Panc1 (cell line): ENCODE results near the gene WAC. TPM values are rescaled to one million over a fixed set of nuclear protein-coding genes. Genes with fewer than 3 reads are reported as not detected.

Experiments used
- ATAC-seq: fragments of 200-7000 bp; cut with Tn5 transposase; 2 replicates; pipeline ENCODE4 v1.9.1; 2020; ENCODE audit warnings: mild to moderate bottlenecking, moderate library complexity
- BruUV-seq: library from RNA; stranded (reverse); fragments of 400-500 nt; replicated peaks from 2 replicates; lab custom pipeline; 2021; lab: Mats Ljungman, UMichigan
- CTCF ChIA-PET: fragments of 300-600 bp; sonication (Branson Sonifier 250); formaldehyde crosslinking; loops from one replicate; lab custom pipeline; 2022; ENCODE audit warnings: antibody characterized with exemption; lab: Charles Lee
- POLR2A ChIA-PET: fragments of 300-600 bp; sonication (Branson Sonifier 250); formaldehyde crosslinking; loops from one replicate; lab custom pipeline; 2022; ENCODE audit warnings: antibody characterized with exemption; lab: Charles Lee
- DNase-seq: peaks from one replicate; pipeline ENCODE4 v3.0.0-alpha.2; 2010; ENCODE audit warnings: low read depth, low spot score
- H3K27ac ChIP-seq: 2 replicates; pipeline ENCODE4 v1.5.1; 2011; ENCODE audit warnings: mild to moderate bottlenecking, low read length, inconsistent platforms
- H3K27me3 ChIP-seq: fragments of 200-500 bp; sonication (Bioruptor generic); 2 replicates; pipeline ENCODE4 v1.6.0; 2014; ENCODE audit warnings: low read length, inconsistent platforms; ENCODE audit not compliant: control insufficient read depth, insufficient read depth
- H3K36me3 ChIP-seq: fragments of 200-500 bp; sonication (Bioruptor generic); 2 replicates; pipeline ENCODE4 v1.5.1; 2014; ENCODE audit warnings: inconsistent platforms, mild to moderate bottlenecking, low read length, moderate library complexity; ENCODE audit not compliant: control insufficient read depth, insufficient read depth
- H3K4me1 ChIP-seq: 2 replicates; pipeline ENCODE4 v1.5.1; 2011; ENCODE audit warnings: inconsistent platforms, mild to moderate bottlenecking, low read length, moderate library complexity; ENCODE audit not compliant: control insufficient read depth, insufficient read depth
- H3K4me3 ChIP-seq, 2 experiments: 2 replicates each; pipeline ENCODE4 v1.5.1; 2011 to 2012; ENCODE audit warnings: low read depth in 2 of 2, low read length in 2 of 2, mild to moderate bottlenecking in 2 of 2, inconsistent platforms in 1 of 2, moderate library complexity in 1 of 2
- H3K9me3 ChIP-seq: fragments of 200-500 bp; sonication (Bioruptor generic); 2 replicates; pipeline ENCODE4 v1.5.1; 2014; ENCODE audit warnings: low read depth, mild to moderate bottlenecking, inconsistent platforms, low read length, moderate library complexity; ENCODE audit not compliant: control insufficient read depth, insufficient read depth
- POLR2AphosphoS5 ChIP-seq: IDR thresholded peaks from 2 replicates; pipeline ENCODE4 v1.6.1; 2012; ENCODE audit warnings: mild to moderate bottlenecking, low read depth, low read length, moderate library complexity
- SIN3A ChIP-seq: IDR thresholded peaks from 2 replicates; pipeline ENCODE4 v1.6.1; 2012; ENCODE audit warnings: low read depth, mild to moderate bottlenecking, low read length, moderate library complexity, borderline replicate concordance; ENCODE audit not compliant: insufficient read depth
- TCF7L2 ChIP-seq: IDR thresholded peaks from 2 replicates; pipeline ENCODE4 v1.6.1; 2011; ENCODE audit warnings: mild to moderate bottlenecking, low read depth, low read length, inconsistent platforms
- in situ Hi-C: cut with HindIII; loops from 2 replicates; pipeline ENCODE4 v1.10.0; 2016; ENCODE audit warnings: low sequenced_read_pairs, low pct_unique_long_range_greater_than_20kb
- intact Hi-C: fragments of 100-400 bp; cut with micrococcal nuclease; formaldehyde crosslinking; loops from one replicate; pipeline ENCODE4 v1.10.0; 2022; ENCODE audit not compliant: unreplicated experiment
- total RNA-seq: library from RNA; stranded (reverse); gene quantifications from one replicate; pipeline ENCODE4 v1.2.1, GENCODE V29; 2021; ENCODE audit not compliant: unreplicated experiment
- TF ChIP-seq, protein P1 (sequence below): fragments of 450-650 bp; IDR thresholded peaks from 2 replicates; pipeline ENCODE4 v1.5.1; 2017; ENCODE audit warnings: mild to moderate bottlenecking
- TF ChIP-seq, protein P2 (sequence below), 2 experiments: IDR thresholded peaks; 2 replicates each; pipeline ENCODE4 v1.6.1; 2011 to 2012; ENCODE audit warnings: low read depth in 2 of 2, control low read depth in 1 of 2, low read length in 1 of 2, mild to moderate bottlenecking in 1 of 2, moderate library complexity in 1 of 2; ENCODE audit not compliant: insufficient read depth in 1 of 2

The WAC gene
- total RNA-seq, 1 experiment from 2014 or later = 70.7 TPM

DNA sequence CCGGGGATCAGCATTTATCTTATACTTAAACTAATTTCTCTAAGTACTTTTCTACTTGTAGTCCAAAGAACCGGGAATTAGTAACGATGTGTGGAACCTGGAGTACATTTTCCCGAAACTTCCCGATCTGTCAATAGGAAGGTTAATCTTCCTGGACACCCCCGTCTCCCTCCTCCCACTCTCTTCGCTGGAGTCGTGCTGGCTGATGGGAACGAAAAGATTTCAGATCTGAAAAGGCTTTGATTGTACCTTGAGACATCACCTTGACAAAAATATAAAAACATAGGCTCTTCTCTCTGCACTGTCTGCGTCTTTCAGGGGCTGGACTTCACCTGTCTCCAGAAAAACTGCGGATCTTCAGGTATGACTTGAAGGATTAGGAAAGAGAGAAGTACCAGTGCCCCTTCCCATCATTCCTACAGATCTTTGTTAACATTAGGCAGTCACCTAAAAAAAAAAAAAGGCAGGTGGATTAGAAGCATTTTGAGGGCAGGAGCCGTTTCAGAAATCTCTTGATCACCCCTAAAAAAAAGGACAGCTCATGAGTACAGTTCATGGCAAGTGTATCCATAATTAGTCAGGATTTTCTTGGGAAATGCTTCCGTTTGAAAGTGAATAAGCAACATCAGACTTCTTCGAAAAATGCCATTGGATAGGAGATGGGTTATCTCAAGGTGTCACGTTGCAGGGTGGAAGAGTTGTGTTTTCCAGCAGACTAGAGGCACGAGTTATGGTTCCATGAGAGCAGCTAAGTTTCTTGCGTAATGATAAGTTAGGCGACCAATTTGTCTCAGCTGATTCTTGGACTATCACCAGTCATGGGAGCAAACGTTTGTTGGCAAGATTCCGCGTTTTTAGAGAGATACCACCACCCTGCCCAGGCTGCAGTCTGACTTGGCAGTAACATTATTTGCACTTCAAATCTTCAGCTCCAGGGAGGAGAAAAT is 136.6 kb downstream of the WAC start:
- Histone ChIP-seq H3K4me1 (no peaks in the 10 kb centered on the region; the same call in 1 of the 2 replicates), H3K4me3 (peak overlapping the region; percentile 34 to 38), H3K9me3 (no peaks in the 10 kb centered on the region), H3K27me3 (peaks cover 22% of the 10 kb centered on the region), H3K27ac (no peak overlapping the region), H3K36me3 (no peaks in the 10 kb centered on the region)
- no peak for DNase-seq
- in situ Hi-C loops (no loop called here), intact Hi-C loops (loop anchor here (5.0 kb wide), 1 partner anchor 323 kb away; no protein-coding TSS in a partner anchor)
- ChIA-PET CTCF (no interaction called here), POLR2A (no interaction called here)
- no TSS peak for BruUV-seq
- no peak for TF ChIP-seq SIN3A
- TF ChIP-seq, protein P1, sequence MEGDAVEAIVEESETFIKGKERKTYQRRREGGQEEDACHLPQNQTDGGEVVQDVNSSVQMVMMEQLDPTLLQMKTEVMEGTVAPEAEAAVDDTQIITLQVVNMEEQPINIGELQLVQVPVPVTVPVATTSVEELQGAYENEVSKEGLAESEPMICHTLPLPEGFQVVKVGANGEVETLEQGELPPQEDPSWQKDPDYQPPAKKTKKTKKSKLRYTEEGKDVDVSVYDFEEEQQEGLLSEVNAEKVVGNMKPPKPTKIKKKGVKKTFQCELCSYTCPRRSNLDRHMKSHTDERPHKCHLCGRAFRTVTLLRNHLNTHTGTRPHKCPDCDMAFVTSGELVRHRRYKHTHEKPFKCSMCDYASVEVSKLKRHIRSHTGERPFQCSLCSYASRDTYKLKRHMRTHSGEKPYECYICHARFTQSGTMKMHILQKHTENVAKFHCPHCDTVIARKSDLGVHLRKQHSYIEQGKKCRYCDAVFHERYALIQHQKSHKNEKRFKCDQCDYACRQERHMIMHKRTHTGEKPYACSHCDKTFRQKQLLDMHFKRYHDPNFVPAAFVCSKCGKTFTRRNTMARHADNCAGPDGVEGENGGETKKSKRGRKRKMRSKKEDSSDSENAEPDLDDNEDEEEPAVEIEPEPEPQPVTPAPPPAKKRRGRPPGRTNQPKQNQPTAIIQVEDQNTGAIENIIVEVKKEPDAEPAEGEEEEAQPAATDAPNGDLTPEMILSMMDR = no peak
- no peak for TF ChIP-seq POLR2AphosphoS5
- TF ChIP-seq, protein P2, sequence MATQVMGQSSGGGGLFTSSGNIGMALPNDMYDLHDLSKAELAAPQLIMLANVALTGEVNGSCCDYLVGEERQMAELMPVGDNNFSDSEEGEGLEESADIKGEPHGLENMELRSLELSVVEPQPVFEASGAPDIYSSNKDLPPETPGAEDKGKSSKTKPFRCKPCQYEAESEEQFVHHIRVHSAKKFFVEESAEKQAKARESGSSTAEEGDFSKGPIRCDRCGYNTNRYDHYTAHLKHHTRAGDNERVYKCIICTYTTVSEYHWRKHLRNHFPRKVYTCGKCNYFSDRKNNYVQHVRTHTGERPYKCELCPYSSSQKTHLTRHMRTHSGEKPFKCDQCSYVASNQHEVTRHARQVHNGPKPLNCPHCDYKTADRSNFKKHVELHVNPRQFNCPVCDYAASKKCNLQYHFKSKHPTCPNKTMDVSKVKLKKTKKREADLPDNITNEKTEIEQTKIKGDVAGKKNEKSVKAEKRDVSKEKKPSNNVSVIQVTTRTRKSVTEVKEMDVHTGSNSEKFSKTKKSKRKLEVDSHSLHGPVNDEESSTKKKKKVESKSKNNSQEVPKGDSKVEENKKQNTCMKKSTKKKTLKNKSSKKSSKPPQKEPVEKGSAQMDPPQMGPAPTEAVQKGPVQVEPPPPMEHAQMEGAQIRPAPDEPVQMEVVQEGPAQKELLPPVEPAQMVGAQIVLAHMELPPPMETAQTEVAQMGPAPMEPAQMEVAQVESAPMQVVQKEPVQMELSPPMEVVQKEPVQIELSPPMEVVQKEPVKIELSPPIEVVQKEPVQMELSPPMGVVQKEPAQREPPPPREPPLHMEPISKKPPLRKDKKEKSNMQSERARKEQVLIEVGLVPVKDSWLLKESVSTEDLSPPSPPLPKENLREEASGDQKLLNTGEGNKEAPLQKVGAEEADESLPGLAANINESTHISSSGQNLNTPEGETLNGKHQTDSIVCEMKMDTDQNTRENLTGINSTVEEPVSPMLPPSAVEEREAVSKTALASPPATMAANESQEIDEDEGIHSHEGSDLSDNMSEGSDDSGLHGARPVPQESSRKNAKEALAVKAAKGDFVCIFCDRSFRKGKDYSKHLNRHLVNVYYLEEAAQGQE (IDR thresholded peaks at IDR 0.05; ENCODE audit: insufficient read depth in 1 of 2, low read depth in 2 of 2, low read length in 1 of 2) = no peak
- no peak for TF ChIP-seq TCF7L2
- no peak for ATAC-seq

Other genes with a start within 250 kb of the WAC start
- gene MPP7, start 230.1 kb upstream of the WAC start, total RNA-seq = 0.49 TPM
- gene BAMBI, start 144.4 kb downstream of the WAC start, total RNA-seq = 3.9 TPM